Choroid plexus epithelial cell (primary cell): ENCODE data around the gene RUNDC1.

Experiments
- DNase-seq: peaks from one replicate; pipeline ENCODE4 v3.0.0-alpha.2; 2010; ENCODE audit warnings: low read depth
- H3K4me3 ChIP-seq: 2 replicates; pipeline ENCODE4 v1.5.1; 2011; ENCODE audit warnings: low read depth, mild to moderate bottlenecking, control low read depth, low read length, moderate library complexity
- CTCF ChIP-seq: conservative IDR thresholded peaks from 2 replicates; pipeline ENCODE4 v1.5.1; 2011; ENCODE audit warnings: low read depth, mild to moderate bottlenecking, control low read depth, inconsistent platforms, low read length, moderate library complexity

Gene RUNDC1

GRCh38 chr17:43026595-43026994, 46.2 kb downstream of the RUNDC1 start:
- TF ChIP-seq CTCF = no peak
- DNase-seq = no peak
- H3K4me3 ChIP-seq = no peak overlapping the region

DNA sequence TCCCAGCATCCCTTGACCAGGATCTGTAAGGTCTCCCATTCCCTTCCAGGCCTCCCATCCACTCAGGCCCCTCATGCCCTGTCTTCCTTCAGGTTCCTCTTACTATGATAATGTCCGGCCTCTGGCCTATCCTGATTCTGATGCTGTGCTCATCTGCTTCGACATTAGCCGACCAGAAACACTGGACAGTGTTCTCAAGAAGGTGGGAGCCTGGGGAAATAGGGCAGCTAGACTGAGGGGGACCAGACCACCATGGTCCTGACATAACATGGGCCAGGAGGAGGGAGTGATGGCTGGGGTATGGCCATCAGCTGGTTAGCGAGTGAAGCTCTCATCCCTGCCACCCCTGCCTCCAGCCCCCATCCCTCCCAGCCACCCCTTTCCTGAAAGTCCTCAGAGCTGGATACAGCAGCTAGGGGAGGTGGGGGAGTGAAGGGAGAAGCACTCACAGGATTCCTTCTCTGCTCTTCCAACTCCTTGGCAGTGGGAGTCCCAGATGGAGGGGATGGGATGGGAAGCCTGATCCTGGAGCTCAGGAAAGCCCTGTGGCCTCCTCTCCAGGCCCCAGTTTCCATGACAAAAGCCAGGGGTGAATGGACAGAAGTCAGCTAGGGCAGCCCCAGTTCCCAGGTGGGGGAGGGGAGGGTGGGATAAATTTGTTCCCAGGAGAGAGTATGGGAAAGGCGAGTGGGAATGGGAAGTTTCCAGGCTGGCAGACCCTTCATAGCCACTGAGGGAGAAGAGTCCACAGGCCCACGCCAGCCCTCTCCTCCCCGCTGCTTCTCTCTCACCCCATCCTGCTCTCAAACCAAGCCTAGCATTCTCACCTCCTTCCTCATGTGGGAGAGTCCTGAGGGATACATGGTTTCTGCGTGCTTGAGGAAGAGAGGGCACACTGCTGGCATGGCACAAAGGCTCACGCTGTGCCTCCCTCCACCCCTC, 47.0 kb downstream of the RUNDC1 start:
- H3K4me3 ChIP-seq = no peak overlapping the region
- no peak for DNase-seq
- TF ChIP-seq CTCF = no peak

GRCh38 chr17:43028221-43028861, 48.0 kb downstream of the RUNDC1 start:
- no peak for DNase-seq
- TF ChIP-seq CTCF = no peak
- no peak overlapping the region for H3K4me3 ChIP-seq

DNA sequence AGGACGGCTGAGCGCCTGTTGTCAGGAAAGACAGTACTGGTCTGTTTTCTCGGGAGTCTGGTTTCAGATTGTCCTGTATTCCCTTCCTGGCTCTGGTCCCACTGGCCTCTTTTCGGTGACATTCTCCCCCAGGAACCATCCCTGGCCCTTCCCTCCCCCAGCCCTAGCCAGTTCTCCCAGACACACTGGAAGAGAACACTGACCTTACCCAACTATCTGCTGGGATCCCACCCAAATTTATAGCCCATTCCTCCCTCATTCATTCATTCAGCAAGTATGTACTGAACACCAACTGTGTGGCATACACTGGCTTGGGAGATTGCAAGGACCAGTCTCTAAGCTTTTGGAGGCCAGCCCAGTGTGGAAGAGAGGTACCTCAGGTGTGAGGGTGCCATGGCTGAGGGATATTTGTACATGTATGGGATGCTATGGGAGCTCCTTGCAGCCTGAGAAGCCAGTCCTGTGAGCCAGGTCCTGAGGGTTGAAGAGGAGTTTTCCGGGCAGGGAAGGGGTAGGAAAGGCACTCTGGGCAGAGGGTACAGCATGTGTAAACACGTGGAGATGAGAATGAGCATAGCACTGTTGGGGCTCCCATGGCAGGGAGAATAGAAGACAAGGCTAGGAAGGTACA, 49.9 kb downstream of the RUNDC1 start:
- no peak for DNase-seq
- no peak for TF ChIP-seq CTCF
- H3K4me3 ChIP-seq = no peak overlapping the region

- TF ChIP-seq CTCF = no peak
These were observed 51.3 kb downstream of the RUNDC1 start for GRCh38 chr17:43031666-43032065.

DNA sequence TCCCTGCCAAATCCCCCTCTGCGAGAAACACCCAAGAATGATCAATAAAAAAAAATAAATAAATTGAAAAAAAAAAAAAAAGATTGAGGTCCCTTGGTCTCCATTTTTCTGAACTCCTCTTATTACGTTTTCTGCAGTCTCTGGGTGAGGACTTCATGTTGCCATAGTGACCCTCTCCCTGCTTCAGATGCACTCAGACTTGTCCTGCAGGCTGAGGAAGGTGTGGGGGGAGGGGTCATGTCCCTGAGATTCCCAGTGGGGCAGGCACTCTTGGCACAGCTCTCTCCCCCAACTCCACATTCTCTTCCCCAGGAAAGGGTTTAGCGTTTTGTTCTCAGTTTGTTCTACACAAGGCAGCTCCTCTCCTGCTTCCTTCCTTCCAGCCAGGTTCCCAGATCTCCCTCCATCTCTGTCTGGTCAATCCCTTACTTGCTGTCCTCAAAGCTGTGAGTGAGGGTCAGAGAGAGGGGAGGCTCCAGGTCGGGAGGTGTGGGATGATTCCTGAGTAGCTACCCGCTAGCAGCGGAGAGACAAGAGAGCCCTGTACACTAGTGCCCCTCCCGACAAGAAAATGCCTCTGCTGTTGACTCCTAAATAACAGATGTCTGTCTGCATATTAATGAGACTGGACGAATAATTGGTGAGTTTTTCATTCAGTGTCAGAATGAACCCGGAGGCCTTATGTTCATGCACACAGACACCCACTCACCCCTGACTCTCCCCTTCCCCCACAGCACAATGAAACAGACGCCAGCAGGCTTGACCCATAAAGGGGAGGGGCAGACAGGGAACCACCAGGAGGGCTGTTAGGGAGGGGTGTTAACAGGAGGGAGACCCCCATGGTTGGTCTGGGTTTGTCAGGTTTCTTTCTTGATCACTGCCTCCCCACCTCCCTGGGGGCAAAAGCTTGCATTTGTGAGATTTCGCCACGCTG, 53.9 kb downstream of the RUNDC1 start:
- no peak overlapping the region for H3K4me3 ChIP-seq
- peak; percentile 15 for TF ChIP-seq CTCF
- no peak for DNase-seq

More at GRCh38 chr17:43031666-43032065, 51.3 kb downstream of the RUNDC1 start:
- no peak for DNase-seq
- H3K4me3 ChIP-seq = no peak overlapping the region
